Subcutaneous adipose tissue (tissue), 4 donors: ENCODE measurements around the gene PITPNM3. TPM values are rescaled to one million over a fixed set of nuclear protein-coding genes. Genes with fewer than 3 reads are reported as not detected.

Experiments used
- total RNA-seq, 4 donors: library from RNA; depleted of rRNA; stranded (reverse); fragments of >200 nt; gene quantifications; one replicate each; pipeline ENCODE4 v1.1.0, GENCODE V29; 2016
- TF ChIP-seq, protein P1 (sequence below): fragments of 450-650 bp; IDR thresholded peaks from one replicate; pipeline ENCODE4 v1.5.1; 2016; ENCODE audit warnings: low read depth, mild to moderate bottlenecking, control low read depth, antibody characterized with exemption, moderate library complexity

The PITPNM3 gene
- total RNA-seq, 4 donors from 2014 or later = 0.34 to 1.9 (median 1.2) TPM

DNA sequence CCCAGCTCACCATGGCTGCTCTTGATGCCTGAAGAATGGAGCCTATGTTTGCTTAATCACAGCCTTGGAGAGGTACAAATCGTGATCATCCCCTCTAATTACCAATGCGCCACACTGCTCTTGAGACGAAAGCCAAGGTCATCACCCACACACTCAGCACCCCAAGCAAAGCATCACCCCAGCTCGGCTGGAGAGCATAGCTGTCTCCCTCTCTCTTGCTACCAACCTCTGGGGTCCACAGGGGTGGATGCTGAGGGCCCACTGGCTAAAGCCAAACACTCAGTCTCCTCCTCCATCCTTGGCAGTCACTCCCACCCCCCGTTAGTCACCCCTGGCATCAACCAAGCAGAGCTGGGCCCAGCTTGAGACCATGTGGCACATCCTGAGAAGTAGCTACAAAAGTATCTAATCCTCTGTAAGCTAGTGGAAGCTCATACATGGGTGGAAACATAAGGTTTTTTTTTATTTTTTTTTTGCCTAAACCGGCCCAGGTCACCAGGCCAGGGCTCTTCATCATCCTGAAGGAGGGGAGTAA is 67.3 kb downstream of the PITPNM3 start:
- TF ChIP-seq, protein P1, sequence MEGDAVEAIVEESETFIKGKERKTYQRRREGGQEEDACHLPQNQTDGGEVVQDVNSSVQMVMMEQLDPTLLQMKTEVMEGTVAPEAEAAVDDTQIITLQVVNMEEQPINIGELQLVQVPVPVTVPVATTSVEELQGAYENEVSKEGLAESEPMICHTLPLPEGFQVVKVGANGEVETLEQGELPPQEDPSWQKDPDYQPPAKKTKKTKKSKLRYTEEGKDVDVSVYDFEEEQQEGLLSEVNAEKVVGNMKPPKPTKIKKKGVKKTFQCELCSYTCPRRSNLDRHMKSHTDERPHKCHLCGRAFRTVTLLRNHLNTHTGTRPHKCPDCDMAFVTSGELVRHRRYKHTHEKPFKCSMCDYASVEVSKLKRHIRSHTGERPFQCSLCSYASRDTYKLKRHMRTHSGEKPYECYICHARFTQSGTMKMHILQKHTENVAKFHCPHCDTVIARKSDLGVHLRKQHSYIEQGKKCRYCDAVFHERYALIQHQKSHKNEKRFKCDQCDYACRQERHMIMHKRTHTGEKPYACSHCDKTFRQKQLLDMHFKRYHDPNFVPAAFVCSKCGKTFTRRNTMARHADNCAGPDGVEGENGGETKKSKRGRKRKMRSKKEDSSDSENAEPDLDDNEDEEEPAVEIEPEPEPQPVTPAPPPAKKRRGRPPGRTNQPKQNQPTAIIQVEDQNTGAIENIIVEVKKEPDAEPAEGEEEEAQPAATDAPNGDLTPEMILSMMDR = no peak

DNA sequence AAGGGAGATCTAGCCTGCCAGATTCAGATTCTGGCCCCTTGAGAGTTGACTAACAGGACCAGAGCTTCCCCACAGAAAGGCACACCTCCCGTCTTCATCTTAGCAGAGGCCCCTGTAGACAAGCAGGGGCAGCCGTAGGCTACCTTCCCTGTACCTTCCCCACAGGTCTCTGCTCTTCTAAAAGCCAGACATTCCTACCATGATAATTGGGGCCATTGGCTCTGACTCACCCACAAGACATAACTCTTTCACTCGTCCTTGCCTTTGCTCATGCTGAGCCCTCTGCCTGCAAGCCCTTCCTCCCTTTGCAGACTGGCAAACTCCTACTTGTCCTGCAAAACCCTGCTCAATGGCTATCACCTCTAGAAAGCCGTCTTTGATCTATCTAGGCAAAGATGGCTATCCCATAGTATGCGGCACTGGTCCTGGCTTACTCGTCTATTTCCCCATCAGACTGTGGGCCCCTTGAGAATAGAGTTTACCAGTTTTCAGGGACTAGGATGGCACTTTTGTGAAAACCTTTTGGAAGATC is 68.3 kb downstream of the PITPNM3 start:
- TF ChIP-seq, protein P1 = no peak

DNA sequence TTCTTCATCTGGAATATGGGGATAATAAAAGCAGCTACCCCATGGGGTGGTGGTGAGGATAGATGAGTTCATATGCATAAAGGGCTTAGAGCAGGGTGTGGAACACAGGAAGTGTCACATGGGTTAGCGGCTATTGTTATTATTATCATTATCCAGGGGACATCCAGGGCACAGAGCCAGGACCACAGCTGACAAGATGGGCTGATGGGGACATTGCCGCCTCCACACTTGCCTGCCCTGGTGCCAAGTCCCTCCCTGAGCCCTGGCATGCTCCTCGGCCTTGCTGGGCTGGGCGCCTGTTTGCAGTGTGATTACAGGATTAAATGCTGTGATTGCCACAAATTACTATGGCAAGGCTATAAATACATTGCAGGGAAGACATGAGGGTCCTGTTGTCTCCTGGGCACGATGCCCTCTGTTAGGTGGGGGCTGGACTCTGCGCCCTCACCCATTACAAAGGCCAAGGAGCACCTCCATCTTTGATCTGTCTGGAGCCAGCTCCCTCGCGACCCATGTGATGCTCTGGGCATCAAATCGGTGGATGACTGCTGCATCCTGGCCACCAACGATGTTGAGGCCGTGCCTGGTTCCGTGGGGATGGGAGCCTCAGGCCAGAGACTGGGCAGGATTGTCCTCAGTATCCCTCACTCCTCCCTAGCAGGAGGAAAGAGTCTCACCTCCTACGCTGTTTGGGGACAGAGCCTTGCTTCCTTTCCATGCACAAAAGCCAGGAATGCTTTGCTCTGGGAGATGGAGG is 68.9 kb downstream of the PITPNM3 start:
- TF ChIP-seq, protein P1 = no peak

DNA sequence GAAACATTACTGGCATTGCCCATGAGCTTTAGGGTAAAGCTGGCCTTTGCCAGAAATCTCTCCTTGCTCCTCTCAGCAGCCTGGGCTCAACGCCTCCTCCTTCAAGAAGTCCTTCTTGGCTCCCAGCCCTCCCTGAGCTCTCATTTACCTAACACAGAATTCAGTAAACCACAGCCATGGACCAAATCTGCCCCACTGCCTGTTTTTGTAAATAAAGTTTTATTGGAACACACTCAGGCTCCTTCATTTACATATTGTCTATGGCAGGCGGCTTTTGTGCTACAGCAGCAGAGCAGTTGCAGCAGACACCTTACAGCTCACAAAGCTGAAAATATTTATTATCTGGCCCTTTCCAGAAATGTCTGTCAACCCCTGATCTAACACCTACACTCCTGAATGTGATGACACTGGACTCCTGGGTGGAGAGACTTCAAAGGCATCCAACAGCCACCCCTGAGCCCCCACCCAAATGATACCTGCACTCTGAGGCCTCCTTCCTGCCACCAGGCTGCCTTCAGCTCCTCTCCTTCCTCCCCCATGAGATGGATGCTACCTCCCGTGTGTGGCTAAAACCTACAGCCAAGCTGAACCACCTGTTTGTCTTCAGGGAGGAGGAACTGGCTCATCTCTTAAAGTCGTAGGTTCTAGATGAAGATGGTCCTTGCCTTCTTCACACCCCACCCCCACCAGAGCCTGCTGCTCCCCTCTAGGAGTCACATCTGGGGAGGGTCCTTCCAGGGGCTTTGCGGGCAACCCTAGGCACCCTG is 70.5 kb downstream of the PITPNM3 start:
- TF ChIP-seq, protein P1 = no peak

GRCh38 chr17:6483507-6483906 is 72.8 kb downstream of the PITPNM3 start:
- TF ChIP-seq, protein P1 = no peak

DNA sequence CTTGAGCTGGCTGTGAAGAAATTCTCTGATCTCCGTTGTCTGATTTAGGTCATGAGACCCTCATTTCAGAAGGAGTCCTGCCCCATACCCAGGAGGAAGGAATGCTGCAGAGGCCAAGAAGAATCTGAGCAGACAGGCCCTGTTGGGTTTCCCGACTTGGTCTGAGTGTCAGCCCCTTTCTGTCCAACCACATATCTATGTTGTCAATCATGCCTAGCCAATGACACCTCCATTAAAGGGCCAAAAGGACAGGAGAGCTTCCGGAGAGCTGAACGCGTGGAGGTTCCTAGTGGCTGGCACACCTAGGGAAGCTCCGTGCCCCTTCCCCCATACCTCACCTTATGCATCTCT is 74.3 kb downstream of the PITPNM3 start:
- TF ChIP-seq, protein P1 = no peak

GRCh38 chr17:6480303-6480675 is 76.1 kb downstream of the PITPNM3 start:
- TF ChIP-seq, protein P1 = no peak
